Measurements from ENCODE around the gene ATG14.
"Not testable (repeated sequence)": the region's sequence is repeated elsewhere in the genome, so short reads cannot be mapped to it uniquely, and the experiment has no call there.

The ATG14 gene

GRCh38 chr14:55386037-55386808 is 25.4 kb downstream of the ATG14 start:
- DNase-seq (ENCODE audit: low read depth): no peak
- H3K4me3 ChIP-seq (ENCODE audit: low read depth, low read length): no peak overlapping the region
- TF ChIP-seq CTCF (IDR thresholded peaks at IDR 0.05; ENCODE audit: low read depth, low read length, missing control alignments): no peak
- in situ Hi-C loops (cut with HindIII; ENCODE audit: low sequenced_read_pairs): no loop called here

GRCh38 chr14:55384536-55384935 is 27.1 kb downstream of the ATG14 start:
- in situ Hi-C loops (cut with HindIII; ENCODE audit: low sequenced_read_pairs): no loop called here
- DNase-seq (ENCODE audit: low read depth): no peak

GRCh38 chr14:55383541-55384140 is 28.0 kb downstream of the ATG14 start:
- no peak for TF ChIP-seq CTCF (IDR thresholded peaks at IDR 0.05; ENCODE audit: low read depth, low read length, missing control alignments)
- in situ Hi-C loops (cut with HindIII; ENCODE audit: low sequenced_read_pairs): no loop called here
- no peak overlapping the region for H3K4me3 ChIP-seq (ENCODE audit: low read depth, low read length)
- DNase-seq (ENCODE audit: low read depth): no peak

More at GRCh38 chr14:55384536-55384935, 27.1 kb downstream of the ATG14 start:
- H3K4me3 ChIP-seq (ENCODE audit: low read depth, low read length): no peak overlapping the region
- no peak for TF ChIP-seq CTCF (IDR thresholded peaks at IDR 0.05; ENCODE audit: low read depth, low read length, missing control alignments)

GRCh38 chr14:55383056-55383466 is 28.6 kb downstream of the ATG14 start:
- DNase-seq (ENCODE audit: low read depth); H3K4me3 ChIP-seq (ENCODE audit: low read depth, low read length); in situ Hi-C loops (cut with HindIII; ENCODE audit: low sequenced_read_pairs): not testable (repeated sequence)

GRCh38 chr14:55382483-55382882 is 29.1 kb downstream of the ATG14 start:
- DNase-seq (ENCODE audit: low read depth): no peak
- H3K4me3 ChIP-seq (ENCODE audit: low read depth, low read length): no peak overlapping the region
- in situ Hi-C loops (cut with HindIII; ENCODE audit: low sequenced_read_pairs): no loop called here
- TF ChIP-seq CTCF (IDR thresholded peaks at IDR 0.05; ENCODE audit: low read depth, low read length, missing control alignments): no peak

- in situ Hi-C loops (cut with HindIII; ENCODE audit: low sequenced_read_pairs): no loop called here
- no peak overlapping the region for H3K4me3 ChIP-seq (ENCODE audit: low read depth, low read length)
- no peak for DNase-seq (ENCODE audit: low read depth)
- no peak for TF ChIP-seq CTCF (IDR thresholded peaks at IDR 0.05; ENCODE audit: low read depth, low read length, missing control alignments)
These were observed 30.1 kb downstream of the ATG14 start for GRCh38 chr14:55381561-55381960.

- in situ Hi-C loops (cut with HindIII; ENCODE audit: low sequenced_read_pairs): no loop called here
- DNase-seq (ENCODE audit: low read depth): no peak
- no peak overlapping the region for H3K4me3 ChIP-seq (ENCODE audit: low read depth, low read length)
- TF ChIP-seq CTCF (IDR thresholded peaks at IDR 0.05; ENCODE audit: low read depth, low read length, missing control alignments): no peak
These were observed 30.6 kb downstream of the ATG14 start for GRCh38 chr14:55381040-55381439.
